ENCODE results near the gene FAF1.
A peak's percentile ranks its signal among the peaks of the same experiment; 100 is the strongest.

FAF1 gene

DNA sequence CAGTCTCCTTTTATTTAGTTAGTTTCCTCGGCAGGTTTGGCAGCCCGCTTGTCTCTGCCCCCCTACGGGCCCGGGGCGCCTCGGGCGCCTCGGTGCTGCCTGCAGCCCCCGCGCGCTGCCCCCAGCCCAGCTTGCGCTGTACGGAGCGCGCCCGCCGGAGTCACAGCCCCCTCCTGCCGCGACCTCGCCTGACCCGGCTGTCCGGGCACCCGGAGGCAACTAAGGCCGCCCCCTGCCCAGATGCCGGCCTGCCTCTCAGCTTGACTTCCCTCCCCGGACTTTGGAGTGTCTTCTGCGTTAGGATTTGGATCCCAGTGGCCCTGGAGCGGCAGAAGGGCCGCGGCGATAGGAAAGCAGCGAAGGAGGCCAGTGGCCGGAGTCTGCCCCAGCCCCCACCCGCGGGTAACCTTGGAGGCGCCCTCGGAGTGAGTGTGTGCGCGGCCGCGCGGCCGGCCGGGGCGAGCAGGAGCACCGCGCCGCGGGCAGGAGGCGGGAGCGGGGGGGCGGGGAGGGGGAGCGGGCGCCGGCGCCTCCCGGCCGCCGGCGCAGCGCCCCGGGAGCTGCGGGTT is 17.6 kb upstream of the FAF1 start:
- DNase-seq = no peak

- no peak for DNase-seq
Observed at GRCh38 chr1:50976890-50977574, 17.0 kb upstream of the FAF1 start.

DNA sequence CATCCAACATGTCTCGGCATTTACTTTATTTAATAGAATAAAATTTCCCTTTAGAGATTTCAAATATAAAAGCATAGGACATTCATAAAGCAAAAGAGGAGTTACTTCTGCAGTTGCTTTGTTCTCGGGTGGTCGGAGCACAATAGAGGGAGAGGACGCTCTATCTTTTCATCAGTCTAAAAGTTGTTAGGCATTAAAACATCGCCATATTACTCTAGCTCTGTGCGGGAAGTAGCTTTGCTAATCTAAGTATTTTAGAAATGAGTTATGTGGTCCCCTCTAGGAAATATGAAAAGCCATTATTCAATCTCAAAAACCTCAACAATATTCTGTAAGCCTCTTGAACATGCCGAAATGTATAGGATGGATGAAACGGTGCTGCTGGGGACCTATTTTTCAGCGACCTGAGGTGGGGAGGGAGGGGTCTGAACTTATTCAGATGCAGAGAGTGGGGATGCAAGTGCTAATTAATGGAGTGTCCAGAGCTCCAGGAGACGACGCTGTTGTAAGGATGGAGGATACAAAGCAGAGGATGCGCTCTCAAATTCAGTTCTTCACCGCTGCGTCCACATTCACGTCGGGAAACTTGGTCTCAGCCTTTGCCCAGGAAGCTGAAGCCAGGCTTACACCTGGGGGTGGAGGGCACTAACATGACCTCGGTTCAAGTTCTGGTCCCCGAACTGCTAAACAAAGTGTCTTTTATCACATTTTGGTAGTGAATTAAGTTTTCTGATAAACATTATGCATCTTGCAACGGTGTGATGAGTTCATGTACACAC is 16.2 kb upstream of the FAF1 start:
- DNase-seq = no peak

- DNase-seq = no peak
Observed at GRCh38 chr1:50975436-50975835, 15.4 kb upstream of the FAF1 start.

DNA sequence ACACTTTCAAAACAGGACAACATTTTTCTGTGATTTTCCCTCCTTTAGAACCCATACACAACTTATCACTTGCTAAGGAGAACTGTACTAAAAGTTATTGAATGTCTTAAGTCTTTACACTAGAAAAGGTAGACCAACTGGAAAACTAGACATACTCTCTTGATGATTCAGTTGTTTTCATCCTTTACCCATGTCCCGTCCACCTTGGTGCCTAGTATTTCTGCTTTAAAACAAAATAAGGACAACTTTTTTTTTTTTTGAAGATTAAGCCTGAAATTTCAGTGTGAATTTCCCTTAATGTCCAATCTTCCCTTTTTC is 14.5 kb upstream of the FAF1 start:
- DNase-seq = no peak

GRCh38 chr1:50973875-50974617 is 14.0 kb upstream of the FAF1 start:
- DNase-seq = no peak

GRCh38 chr1:50973255-50973654 is 13.2 kb upstream of the FAF1 start:
- no peak for DNase-seq

DNA sequence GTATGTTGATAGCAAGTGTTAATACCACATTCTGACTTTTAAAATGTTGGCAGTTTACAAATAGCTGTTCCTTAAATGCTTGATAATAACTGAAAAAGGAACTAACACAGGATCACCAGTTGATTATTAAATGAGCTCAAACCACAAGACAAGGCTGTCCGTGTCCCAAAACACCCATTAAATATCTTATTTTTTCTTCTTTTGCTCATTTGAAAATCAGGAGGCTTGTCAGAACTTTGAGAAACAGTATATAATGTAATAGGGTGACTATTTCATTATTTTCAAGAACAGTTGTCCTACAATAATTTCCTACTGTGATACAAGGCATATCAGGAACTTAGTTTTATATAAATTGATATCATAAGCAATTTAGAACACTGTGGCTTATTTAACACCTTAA is 12.7 kb upstream of the FAF1 start:
- no peak for DNase-seq

GRCh38 chr1:50971748-50972305 is 11.8 kb upstream of the FAF1 start:
- DNase-seq = no peak

DNA sequence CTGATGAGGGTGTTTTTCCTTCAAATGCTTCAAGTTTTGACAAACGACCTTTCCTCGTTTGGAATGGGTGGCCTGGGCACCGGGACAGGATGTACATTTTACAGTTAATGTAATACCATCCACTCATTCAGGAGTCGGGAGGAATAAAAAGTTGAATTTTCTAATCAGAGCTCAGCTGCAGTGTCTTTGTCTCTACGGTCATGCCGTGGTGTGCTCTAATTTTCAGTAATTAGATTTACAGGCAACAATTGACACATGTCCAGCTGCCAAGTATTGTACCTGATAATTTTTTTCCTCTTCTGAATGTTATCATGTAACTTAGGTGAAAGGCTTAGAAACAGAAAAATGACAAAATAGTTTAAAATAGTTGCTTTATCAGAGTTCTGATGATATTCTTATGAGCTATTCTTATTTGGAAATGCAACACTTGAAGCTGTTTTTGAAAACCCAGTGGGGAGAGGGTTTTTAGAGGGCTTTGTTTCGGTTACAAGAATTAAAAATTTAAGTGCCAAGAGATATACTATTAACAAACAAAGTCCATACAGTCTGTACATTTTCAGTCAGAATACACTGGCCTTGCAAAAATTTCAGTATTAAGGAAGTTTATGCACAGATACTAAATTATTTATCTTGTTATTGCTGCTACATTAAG is 11.0 kb upstream of the FAF1 start:
- DNase-seq = no peak

GRCh38 chr1:50970509-50970887 is 10.4 kb upstream of the FAF1 start:
- DNase-seq = no peak

- peak; percentile 44 for DNase-seq
Observed at GRCh38 chr1:50969611-50970508, 9.8 kb upstream of the FAF1 start, which contains the start of gene CDKN2C. Gene CDKN2C (plus strand): TSS chr1:50970245. CDS start chr1:50970369, 124 bp downstream.

DNA sequence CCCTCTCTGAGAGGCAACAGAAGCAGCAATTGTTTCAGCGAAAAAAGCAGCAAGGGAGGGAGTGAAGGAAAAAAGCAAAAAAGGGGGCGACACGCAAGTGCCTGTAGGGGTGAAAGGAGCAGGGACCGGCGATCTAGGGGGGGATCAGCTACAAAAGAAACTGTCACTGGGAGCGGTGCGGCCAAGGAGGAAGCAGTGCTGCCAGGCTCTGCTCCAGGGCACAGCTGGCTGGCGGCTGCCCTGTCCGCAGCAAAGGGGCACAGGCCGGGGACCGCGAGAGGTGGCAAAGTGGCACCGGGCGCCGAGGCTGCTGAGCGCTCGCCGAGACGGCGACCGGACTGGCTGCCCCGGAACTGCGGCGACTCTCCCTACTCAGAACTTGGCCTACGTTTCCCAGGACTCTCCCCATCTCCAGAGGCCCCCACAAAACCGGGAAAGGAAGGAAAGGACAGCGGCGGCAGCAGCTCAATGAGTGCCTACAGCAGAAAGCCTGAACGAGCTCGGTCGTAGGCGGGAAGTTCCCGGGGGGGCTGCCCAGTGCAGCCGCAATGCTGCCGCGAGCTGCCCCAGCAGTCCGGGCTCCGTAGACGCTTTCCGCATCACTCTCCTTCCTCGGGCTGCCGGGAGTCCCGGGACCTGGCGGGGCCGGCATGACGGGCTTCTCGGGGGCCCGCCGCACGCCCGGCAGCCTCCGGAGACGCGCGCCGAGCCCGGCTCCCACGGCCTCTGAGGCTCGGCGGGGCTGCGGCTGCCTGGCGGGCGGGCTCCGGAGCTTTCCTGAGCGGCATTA is 8.9 kb upstream of the FAF1 start:
- DNase-seq = peak; percentile 15

GRCh38 chr1:50968158-50968820 is 8.2 kb upstream of the FAF1 start:
- DNase-seq = peak; percentile 69

GRCh38 chr1:50967416-50968157 is 7.5 kb upstream of the FAF1 start:
- no peak for DNase-seq

DNA sequence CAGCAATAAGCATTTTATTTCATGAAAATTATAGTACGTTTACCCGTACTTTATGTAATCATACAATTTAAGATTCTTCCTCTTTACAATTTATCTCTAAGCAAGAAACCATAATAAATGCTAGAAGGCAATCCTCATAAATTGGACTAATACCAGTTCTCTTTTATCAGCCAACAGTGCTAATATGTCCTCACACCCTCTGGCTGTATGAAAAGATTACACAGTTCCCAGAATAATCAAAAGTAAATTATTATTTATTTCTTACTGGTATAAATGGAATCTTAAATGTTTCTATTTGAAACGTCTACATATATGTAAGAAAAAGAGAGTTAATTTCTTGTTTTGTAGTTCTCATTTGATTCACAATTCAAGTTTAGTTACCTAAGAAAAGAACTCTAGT is 6.9 kb upstream of the FAF1 start:
- DNase-seq = no peak

GRCh38 chr1:50964863-50965262 is 4.8 kb upstream of the FAF1 start:
- no peak for DNase-seq

DNA sequence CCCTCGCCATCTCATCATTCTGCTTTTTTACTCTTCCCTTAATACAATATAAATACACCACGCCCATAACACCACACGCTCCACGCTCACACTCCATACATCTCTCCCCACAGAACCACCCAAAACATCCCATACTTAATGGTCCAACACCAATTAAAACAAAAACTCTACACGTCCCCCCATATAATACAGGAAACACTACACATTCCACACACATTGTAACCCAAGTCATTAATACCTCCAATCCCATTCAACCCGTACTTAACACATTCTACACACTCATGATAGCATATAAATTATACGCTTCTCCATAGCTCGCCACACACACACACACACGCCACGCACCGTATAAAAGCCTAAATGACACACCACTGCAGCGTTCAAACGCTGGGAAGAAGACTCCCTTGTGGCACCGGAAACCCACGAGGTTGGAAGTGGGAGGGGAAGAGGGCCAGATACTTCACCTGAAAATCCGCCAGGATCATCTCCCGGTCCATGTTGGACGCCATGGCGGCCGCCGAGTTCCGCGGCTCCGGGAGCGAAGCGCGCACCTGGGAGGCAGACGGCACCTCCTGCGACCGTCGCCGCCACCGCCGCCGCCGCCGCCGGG is 659 bp downstream of the FAF1 start:
- DNase-seq = peak; percentile 18

DNA sequence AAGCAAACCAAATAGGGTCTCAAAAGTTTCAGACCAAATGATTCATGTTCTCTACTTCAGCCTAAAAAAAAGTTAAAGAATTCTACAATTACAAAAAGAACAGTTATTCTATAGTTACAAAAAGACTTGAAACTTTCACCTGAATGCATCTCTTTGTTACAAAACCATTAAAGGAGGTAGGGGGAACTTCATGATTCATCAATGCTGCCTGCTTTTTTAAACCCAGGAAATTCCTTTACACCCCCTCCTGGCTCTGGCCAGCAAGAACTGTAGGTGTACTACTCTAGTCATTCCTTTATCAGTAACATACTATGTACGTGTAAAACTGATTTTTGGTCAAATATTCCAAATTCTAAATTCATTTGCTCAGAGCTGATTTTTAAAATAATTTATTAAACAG is 5.0 kb downstream of the FAF1 start:
- DNase-seq = no peak

All from activated T-cell treated with anti-CD3 and anti-CD28 coated beads for 4 hours (primary cell).